SK-N-MC (cell line): ENCODE data around the gene PNPLA8.

Source experiments
- EZH2 ChIP-seq: fragments of 200-600 bp; sonication (generic); IDR thresholded peaks from one replicate; pipeline ENCODE4 v1.6.1; 2017; ENCODE audit warnings: antibody characterized with exemption
- POLR2AphosphoS5 ChIP-seq: IDR thresholded peaks from 2 replicates; pipeline ENCODE4 v1.6.1; 2012; ENCODE audit warnings: mild to moderate bottlenecking, low read depth, low read length, borderline replicate concordance

- TF ChIP-seq EZH2: no peak
- no peak for TF ChIP-seq POLR2AphosphoS5
Measured at GRCh38 chr7:108559253-108559652, 33.3 kb upstream of the PNPLA8 start.
